Hematopoietic multipotent progenitor cell treated with erythropoietin and hydrocortisone succinate and interleukin-3 and kit ligand, for 8 days (in vitro differentiated cells): ENCODE data around the gene DNAJC3.
"Not testable (repeated sequence)": the region's sequence is repeated elsewhere in the genome, so short reads cannot be mapped to it uniquely, and the experiment has no call there.

Experiments
- DNase-seq: peaks from one replicate; pipeline ENCODE4 v3.0.0-alpha.2; 2015

DNAJC3 gene

GRCh38 chr13:95784161-95784899 is 107.4 kb downstream of the DNAJC3 start:
- DNase-seq = no peak

GRCh38 chr13:95784900-95785290 is 108.0 kb downstream of the DNAJC3 start:
- DNase-seq = peak; percentile 16

- DNase-seq = no peak
Measured at GRCh38 chr13:95787356-95788099, 110.6 kb downstream of the DNAJC3 start.

GRCh38 chr13:95788100-95788463 is 111.1 kb downstream of the DNAJC3 start:
- DNase-seq = no peak

- not testable (repeated sequence) for DNase-seq
Measured at GRCh38 chr13:95789315-95789714, 112.4 kb downstream of the DNAJC3 start.

- DNase-seq = no peak
Measured at GRCh38 chr13:95791084-95791722, 114.3 kb downstream of the DNAJC3 start.

- no peak for DNase-seq
Measured at GRCh38 chr13:95793018-95793555, 116.1 kb downstream of the DNAJC3 start.

- no peak for DNase-seq
Measured at GRCh38 chr13:95793781-95794180, 116.8 kb downstream of the DNAJC3 start.

GRCh38 chr13:95797016-95797415 is 120.1 kb downstream of the DNAJC3 start:
- DNase-seq = no peak

GRCh38 chr13:95800436-95800835 is 123.5 kb downstream of the DNAJC3 start:
- no peak for DNase-seq

- no peak for DNase-seq
Measured at GRCh38 chr13:95801825-95802224, 124.9 kb downstream of the DNAJC3 start.

- no peak for DNase-seq
Measured at GRCh38 chr13:95805921-95806320, 129.0 kb downstream of the DNAJC3 start.

- DNase-seq = no peak
Measured at GRCh38 chr13:95809429-95809828, 132.5 kb downstream of the DNAJC3 start.

- no peak for DNase-seq
Measured at GRCh38 chr13:95813139-95813538, 136.2 kb downstream of the DNAJC3 start.

GRCh38 chr13:95814495-95814894 is 137.6 kb downstream of the DNAJC3 start:
- DNase-seq = no peak

- no peak for DNase-seq
Measured at GRCh38 chr13:95822303-95822702, 145.4 kb downstream of the DNAJC3 start.

- no peak for DNase-seq
Measured at GRCh38 chr13:95833126-95833525, 156.2 kb downstream of the DNAJC3 start.

GRCh38 chr13:95833719-95834118 is 156.8 kb downstream of the DNAJC3 start:
- no peak for DNase-seq

GRCh38 chr13:95834134-95834765 is 157.3 kb downstream of the DNAJC3 start:
- peak; percentile 80 for DNase-seq

GRCh38 chr13:95841894-95842293 is 165.0 kb downstream of the DNAJC3 start:
- DNase-seq = no peak

GRCh38 chr13:95842898-95843297 is 166.0 kb downstream of the DNAJC3 start:
- DNase-seq = no peak
